Measurements from ENCODE around the gene ZNF827. TPM values are rescaled to one million over a fixed set of nuclear protein-coding genes. Genes with fewer than 3 reads are reported as not detected.

ZNF827 gene
- total RNA-seq, 1 experiment from 2014 or later = 26.2 TPM

DNA sequence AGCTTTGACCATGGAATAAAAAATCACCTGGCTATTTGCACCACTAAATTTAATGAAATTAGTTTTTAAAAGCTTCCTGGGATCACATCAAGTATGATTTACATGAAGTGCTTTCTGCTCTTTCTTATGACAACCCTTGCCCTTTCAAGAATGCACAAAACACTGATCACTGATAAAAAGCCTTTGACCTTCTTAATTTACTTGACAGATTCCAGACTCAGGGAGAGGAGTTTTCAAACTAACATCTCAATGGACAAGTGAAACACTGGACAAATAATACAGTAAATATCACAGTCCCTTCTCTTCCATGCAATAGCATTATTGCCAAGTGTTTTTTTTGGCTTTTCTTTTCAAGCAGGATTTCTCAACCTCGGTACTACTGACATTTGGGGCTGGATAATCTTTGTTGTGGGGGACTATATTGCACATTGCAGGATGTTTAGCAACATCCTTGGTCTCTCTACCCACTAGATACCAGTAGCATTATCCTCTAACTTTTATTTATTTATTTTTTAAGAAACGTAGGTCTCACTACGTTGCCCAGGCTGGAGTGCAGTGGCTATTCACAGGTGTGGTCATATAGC is 86.3 kb downstream of the ZNF827 start:
- H3K27ac Mint-ChIP-seq (ENCODE audit: unreplicated experiment) = no peak overlapping the region
- H3K9me3 Mint-ChIP-seq (ENCODE audit: low read depth, unreplicated experiment) = no peaks in the 10 kb centered on the region
- H3K4me3 Mint-ChIP-seq (ENCODE audit: low read depth, unreplicated experiment) = no peak overlapping the region
- intact Hi-C loops (cut with micrococcal nuclease; ENCODE audit: unreplicated experiment) = no loop called here
- BruUV-seq (replicated peaks) = no TSS peak
- CTCF ChIA-PET = no interaction called here
- DNase-seq = no peak
- TF ChIP-seq, protein P1, sequence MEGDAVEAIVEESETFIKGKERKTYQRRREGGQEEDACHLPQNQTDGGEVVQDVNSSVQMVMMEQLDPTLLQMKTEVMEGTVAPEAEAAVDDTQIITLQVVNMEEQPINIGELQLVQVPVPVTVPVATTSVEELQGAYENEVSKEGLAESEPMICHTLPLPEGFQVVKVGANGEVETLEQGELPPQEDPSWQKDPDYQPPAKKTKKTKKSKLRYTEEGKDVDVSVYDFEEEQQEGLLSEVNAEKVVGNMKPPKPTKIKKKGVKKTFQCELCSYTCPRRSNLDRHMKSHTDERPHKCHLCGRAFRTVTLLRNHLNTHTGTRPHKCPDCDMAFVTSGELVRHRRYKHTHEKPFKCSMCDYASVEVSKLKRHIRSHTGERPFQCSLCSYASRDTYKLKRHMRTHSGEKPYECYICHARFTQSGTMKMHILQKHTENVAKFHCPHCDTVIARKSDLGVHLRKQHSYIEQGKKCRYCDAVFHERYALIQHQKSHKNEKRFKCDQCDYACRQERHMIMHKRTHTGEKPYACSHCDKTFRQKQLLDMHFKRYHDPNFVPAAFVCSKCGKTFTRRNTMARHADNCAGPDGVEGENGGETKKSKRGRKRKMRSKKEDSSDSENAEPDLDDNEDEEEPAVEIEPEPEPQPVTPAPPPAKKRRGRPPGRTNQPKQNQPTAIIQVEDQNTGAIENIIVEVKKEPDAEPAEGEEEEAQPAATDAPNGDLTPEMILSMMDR (IDR thresholded peaks at IDR 0.05; ENCODE audit: unreplicated experiment) = no peak
- no peaks in the 10 kb centered on the region for H3K4me1 Mint-ChIP-seq (ENCODE audit: low read depth, unreplicated experiment)
- H3K27me3 Mint-ChIP-seq (ENCODE audit: unreplicated experiment) = no peaks in the 10 kb centered on the region
- H3K36me3 Mint-ChIP-seq (ENCODE audit: insufficient read depth, unreplicated experiment) = no peaks in the 10 kb centered on the region

DNA sequence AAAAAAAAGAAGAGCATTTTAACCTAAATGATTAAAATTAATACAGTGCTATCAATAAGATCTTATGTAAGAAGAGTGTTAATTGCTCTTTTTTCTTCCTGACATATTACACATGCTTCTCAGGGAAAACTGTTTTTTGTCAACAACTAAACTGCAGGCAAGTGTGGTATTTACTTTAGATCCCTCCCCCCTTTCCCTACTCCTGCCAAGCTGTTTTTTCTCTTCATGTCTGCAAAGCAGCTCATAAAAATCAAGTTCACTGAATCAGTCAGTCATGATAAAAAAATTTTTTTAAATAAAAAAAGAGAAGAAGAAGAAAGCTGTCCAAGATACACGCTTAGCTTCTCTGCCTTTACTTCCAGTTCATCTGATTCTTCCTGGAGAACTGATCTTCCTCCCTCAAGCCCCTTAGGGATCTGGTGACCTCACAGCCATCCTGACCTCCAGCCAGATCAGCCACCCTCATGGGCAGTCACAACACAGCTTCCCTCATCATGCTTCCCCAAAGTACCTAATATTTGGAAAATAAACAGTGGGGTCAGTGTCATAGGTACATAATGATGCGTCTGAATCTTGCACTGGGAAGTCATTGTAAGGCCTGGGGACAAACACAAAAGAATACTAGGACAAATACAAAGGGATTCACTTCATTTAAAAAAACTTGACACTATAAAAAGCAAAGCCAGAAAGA is 87.0 kb downstream of the ZNF827 start:
- no TSS peak for BruUV-seq (replicated peaks)
- Mint-ChIP-seq H3K36me3 (ENCODE audit: insufficient read depth, unreplicated experiment) (no peaks in the 10 kb centered on the region), H3K27ac (ENCODE audit: unreplicated experiment) (no peak overlapping the region), H3K9me3 (ENCODE audit: low read depth, unreplicated experiment) (no peaks in the 10 kb centered on the region), H3K27me3 (ENCODE audit: unreplicated experiment) (no peaks in the 10 kb centered on the region), H3K4me1 (ENCODE audit: low read depth, unreplicated experiment) (no peaks in the 10 kb centered on the region), H3K4me3 (ENCODE audit: low read depth, unreplicated experiment) (no peak overlapping the region)
- intact Hi-C loops (cut with micrococcal nuclease; ENCODE audit: unreplicated experiment) = no loop called here
- CTCF ChIA-PET = no interaction called here
- no peak for DNase-seq
- TF ChIP-seq, protein P1 (IDR thresholded peaks at IDR 0.05; ENCODE audit: unreplicated experiment) = no peak

DNA sequence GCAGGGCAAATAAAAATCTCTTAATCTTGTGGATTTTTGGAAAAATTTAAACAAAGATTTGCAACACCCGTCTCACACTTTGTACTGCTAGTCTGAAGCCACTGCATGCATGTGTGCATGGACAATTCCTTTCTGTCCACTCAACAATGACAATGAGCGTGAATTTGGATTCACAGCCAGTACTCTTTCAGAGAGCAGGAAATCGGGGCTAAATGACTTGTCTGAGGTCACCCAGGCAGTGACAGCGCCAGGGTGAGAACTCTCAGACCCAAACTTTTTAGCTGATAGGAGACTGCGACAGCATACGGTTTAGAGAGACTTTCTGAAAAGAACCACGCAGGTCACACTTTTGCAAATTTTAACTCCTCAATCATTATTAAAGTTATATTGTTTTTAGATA is 90.9 kb downstream of the ZNF827 start:
- no peak for DNase-seq
- intact Hi-C loops (cut with micrococcal nuclease; ENCODE audit: unreplicated experiment) = no loop called here
- no TSS peak for BruUV-seq (replicated peaks)
- no peaks in the 10 kb centered on the region for H3K9me3 Mint-ChIP-seq (ENCODE audit: low read depth, unreplicated experiment)
- H3K36me3 Mint-ChIP-seq (ENCODE audit: insufficient read depth, unreplicated experiment) = peaks cover 8% of the 10 kb centered on the region
- H3K27me3 Mint-ChIP-seq (ENCODE audit: unreplicated experiment) = no peaks in the 10 kb centered on the region
- CTCF ChIA-PET = no interaction called here
- no peak overlapping the region for H3K27ac Mint-ChIP-seq (ENCODE audit: unreplicated experiment)
- TF ChIP-seq, protein P1 (IDR thresholded peaks at IDR 0.05; ENCODE audit: unreplicated experiment) = no peak
- H3K4me3 Mint-ChIP-seq (ENCODE audit: low read depth, unreplicated experiment) = no peak overlapping the region
- H3K4me1 Mint-ChIP-seq (ENCODE audit: low read depth, unreplicated experiment) = no peaks in the 10 kb centered on the region

DNA sequence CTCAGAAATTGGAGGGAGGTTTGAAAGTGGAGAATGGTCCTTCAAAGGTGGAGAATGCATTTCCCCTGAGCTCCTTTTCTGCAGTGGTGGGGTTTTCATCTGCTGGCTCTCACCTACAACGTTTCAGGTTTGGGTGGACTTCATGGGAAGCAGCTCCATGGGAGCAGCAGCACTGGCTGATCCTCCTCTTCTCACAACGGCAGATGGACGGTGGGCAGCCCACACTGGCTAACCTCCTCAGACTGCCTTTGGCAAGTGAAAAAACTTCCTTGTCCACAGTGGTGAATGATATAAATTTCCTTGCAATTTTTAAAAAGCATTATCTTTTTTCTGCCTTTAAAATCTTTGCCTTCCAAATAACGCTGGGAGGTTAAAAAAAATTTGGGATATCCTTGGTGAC is 93.5 kb downstream of the ZNF827 start:
- peaks cover 8% of the 10 kb centered on the region for H3K36me3 Mint-ChIP-seq (ENCODE audit: insufficient read depth, unreplicated experiment)
- BruUV-seq (replicated peaks) = no TSS peak
- CTCF ChIA-PET = no interaction called here

More for the DNA sequence above, 93.5 kb downstream of the ZNF827 start:
- H3K27me3 Mint-ChIP-seq (ENCODE audit: unreplicated experiment) = no peaks in the 10 kb centered on the region
- H3K9me3 Mint-ChIP-seq (ENCODE audit: low read depth, unreplicated experiment) = no peaks in the 10 kb centered on the region
- H3K4me1 Mint-ChIP-seq (ENCODE audit: low read depth, unreplicated experiment) = no peaks in the 10 kb centered on the region
- no peak overlapping the region for H3K4me3 Mint-ChIP-seq (ENCODE audit: low read depth, unreplicated experiment)
- intact Hi-C loops (cut with micrococcal nuclease; ENCODE audit: unreplicated experiment) = no loop called here
- no peak for DNase-seq
- TF ChIP-seq, protein P1 (IDR thresholded peaks at IDR 0.05; ENCODE audit: unreplicated experiment) = no peak
- H3K27ac Mint-ChIP-seq (ENCODE audit: unreplicated experiment) = no peak overlapping the region

Measured in Calu3 (cell line).